Natural killer cell treated with Interleukin-12 subunit alpha and Interleukin-12 subunit beta and Interleukin-15 and Interleukin-18, amount 100 ng/mL, for 72 hours (primary cell): ENCODE results near the gene SNX17. TPM values are rescaled to one million over a fixed set of nuclear protein-coding genes. Genes with fewer than 3 reads are reported as not detected.
"Not testable (repeated sequence)": the region's sequence is repeated elsewhere in the genome, so short reads cannot be mapped to it uniquely, and the experiment has no call there.

ENCODE experiments used
- ATAC-seq, 2 donors: fragments of 150-1000 bp; cut with Tn5 transposase in 1 of 2; sonication (Bioruptor Pico), chemical (Tn5 transposase) in 1 of 2; 2 replicates each; pipeline ENCODE4 v1.10.0; 2021
- DNase-seq: peaks from one replicate; pipeline ENCODE4 v3.0.0; 2022; ENCODE audit warnings: low spot score
- H3K27ac Mint-ChIP-seq, 2 donors: 1 replicate in 1 of 2; 2 replicates in 1 of 2; pipeline ENCODE4 v1.8.0; 2022; ENCODE audit warnings: mixed read lengths in 2 of 2, mild to moderate bottlenecking in 1 of 2, moderate library complexity in 1 of 2
- H3K27me3 Mint-ChIP-seq, 2 donors: 1 replicate in 1 of 2; 2 replicates in 1 of 2; pipeline ENCODE4 v1.8.0; 2022; ENCODE audit warnings: mixed read lengths in 2 of 2
- H3K36me3 Mint-ChIP-seq: one replicate; pipeline ENCODE4 v1.8.0; 2022; ENCODE audit warnings: mixed read lengths
- H3K4me1 Mint-ChIP-seq, 2 donors: 1 replicate in 1 of 2; 2 replicates in 1 of 2; pipeline ENCODE4 v1.8.0; 2022; ENCODE audit warnings: low read depth in 2 of 2, mixed read lengths in 2 of 2, mild to moderate bottlenecking in 1 of 2
- H3K4me3 Mint-ChIP-seq: one replicate; pipeline ENCODE4 v1.8.0; 2022; ENCODE audit warnings: mixed read lengths
- H3K9me3 Mint-ChIP-seq: 2 replicates; pipeline ENCODE4 v1.8.0; 2022; ENCODE audit warnings: mixed read lengths
- total RNA-seq, 2 donors: library from RNA; stranded (reverse); gene quantifications; one replicate each; pipeline ENCODE4 v1.2.3, GENCODE V29; 2022

SNX17 gene
- total RNA-seq = 100 to 1,000 TPM; 100 to 113 TPM

- Mint-ChIP-seq H3K36me3 (peaks cover 20% of the 10 kb centered on the region), H3K27me3 (no peaks in the 10 kb centered on the region), H3K4me1 (peaks cover 32 to 34% of the 10 kb centered on the region in 2 donors), H3K9me3 (no peaks in the 10 kb centered on the region), H3K4me3 (peak within 1 kb of the TSS; percentile 86), H3K27ac (peak within 1 kb of the TSS; percentile 83 to 91)
- DNase-seq (peak; percentile 100), ATAC-seq (peak; percentile 96)
Measured at GRCh38 chr2:27370026-27370815, at the start of gene SNX17, which contains the start of gene EIF2B4. Gene SNX17 (plus strand): TSS chr2:27370616. CDS start chr2:27370744, 128 bp downstream. Gene EIF2B4 (minus strand): TSS chr2:27370338. CDS start chr2:27370314, 24 bp downstream.

DNA sequence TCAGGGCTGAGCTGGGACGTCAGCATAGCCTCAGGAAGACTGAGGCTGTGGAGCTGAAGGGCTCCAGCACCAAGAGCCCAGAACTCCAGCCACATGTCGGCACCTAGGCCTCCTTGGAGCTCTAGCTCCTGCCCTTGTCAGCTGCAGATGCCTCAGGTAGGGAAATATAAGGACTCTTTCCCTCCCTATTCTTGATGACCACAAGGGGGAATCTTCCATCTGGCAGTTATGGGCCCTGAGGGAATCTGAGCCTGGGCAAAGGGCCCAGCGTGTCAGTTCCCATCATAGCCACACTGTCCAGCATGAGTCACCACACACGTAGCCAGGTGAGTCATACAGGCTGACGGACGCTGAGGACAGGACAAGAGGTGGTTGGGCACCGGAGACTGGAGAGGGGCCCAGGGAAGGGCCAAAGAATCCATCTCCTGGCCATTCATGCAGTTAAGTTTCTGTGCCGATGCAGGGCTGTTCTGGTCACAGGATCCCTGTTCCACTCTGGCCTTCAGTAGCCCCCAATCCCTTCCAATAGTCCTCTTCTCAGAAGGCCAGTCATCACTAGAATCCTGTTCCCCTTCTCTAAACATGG is 49.4 kb upstream of the SNX17 start:
- H3K9me3 Mint-ChIP-seq = no peaks in the 10 kb centered on the region
- H3K4me1 Mint-ChIP-seq = peaks cover 18 to 22% of the 10 kb centered on the region in 2 donors
- no peak overlapping the region for H3K27ac Mint-ChIP-seq
- H3K36me3 Mint-ChIP-seq = no peaks in the 10 kb centered on the region
- ATAC-seq (no peak), DNase-seq (no peak)
- H3K27me3 Mint-ChIP-seq = no peaks in the 10 kb centered on the region
- H3K4me3 Mint-ChIP-seq = peak overlapping the region; percentile 98

DNA sequence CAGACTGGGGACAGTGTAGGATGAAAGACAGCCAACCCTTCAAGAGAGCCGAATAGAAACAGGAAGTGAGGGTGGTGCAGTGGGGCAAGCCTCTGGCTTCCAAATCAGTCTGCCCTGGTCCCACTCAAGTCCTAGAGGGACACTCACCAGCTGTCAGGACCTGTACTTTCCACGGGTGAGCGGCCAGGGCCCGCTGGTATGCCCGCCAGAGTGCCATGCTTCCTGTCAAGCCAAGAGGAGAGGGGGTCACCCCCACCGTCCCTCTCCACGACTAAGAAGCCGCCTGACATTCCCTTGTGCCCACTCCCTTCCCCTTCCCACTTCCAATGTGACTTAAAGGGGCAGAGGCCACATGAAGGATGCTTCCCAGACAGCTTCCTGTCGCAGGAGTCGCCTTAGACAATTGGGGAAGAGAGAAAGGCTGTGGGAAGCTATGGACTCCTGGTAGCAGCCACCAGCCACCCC is 48.1 kb upstream of the SNX17 start:
- peak; percentile 26 to 57 for ATAC-seq
- Mint-ChIP-seq H3K4me3 (peak overlapping the region; percentile 98), H3K9me3 (no peaks in the 10 kb centered on the region), H3K4me1 (peaks cover 18 to 22% of the 10 kb centered on the region in 2 donors), H3K27me3 (no peaks in the 10 kb centered on the region), H3K27ac (peak overlapping the region; percentile 91 to 98), H3K36me3 (peaks cover 9% of the 10 kb centered on the region)
- no peak for DNase-seq

- peak; percentile 97 to 98 for ATAC-seq
- Mint-ChIP-seq H3K27ac (peak within 1 kb of the TSS; percentile 91 to 98), H3K27me3 (no peaks in the 10 kb centered on the region), H3K4me1 (peaks cover 18 to 22% of the 10 kb centered on the region in 2 donors), H3K36me3 (peaks cover 9% of the 10 kb centered on the region), H3K9me3 (no peaks in the 10 kb centered on the region), H3K4me3 (peak within 1 kb of the TSS; percentile 98)
- peak; percentile 90 for DNase-seq
Measured at GRCh38 chr2:27322766-27323595, 47.4 kb upstream of the SNX17 start, which contains the start of gene MPV17. Gene MPV17 (minus strand): TSS chr2:27323097. CDS start chr2:27322517, 580 bp downstream.

- peak overlapping the region; percentile 98 for H3K4me3 Mint-ChIP-seq
- no peaks in the 10 kb centered on the region for H3K9me3 Mint-ChIP-seq
- ATAC-seq (no peak), DNase-seq (no peak)
- H3K4me1 Mint-ChIP-seq = peaks cover 18 to 22% of the 10 kb centered on the region in 2 donors
- H3K27ac Mint-ChIP-seq = peak overlapping the region; percentile 91 to 98
- peaks cover 14% of the 10 kb centered on the region for H3K36me3 Mint-ChIP-seq
- no peaks in the 10 kb centered on the region for H3K27me3 Mint-ChIP-seq
Measured at GRCh38 chr2:27323596-27324285, 46.7 kb upstream of the SNX17 start.

DNA sequence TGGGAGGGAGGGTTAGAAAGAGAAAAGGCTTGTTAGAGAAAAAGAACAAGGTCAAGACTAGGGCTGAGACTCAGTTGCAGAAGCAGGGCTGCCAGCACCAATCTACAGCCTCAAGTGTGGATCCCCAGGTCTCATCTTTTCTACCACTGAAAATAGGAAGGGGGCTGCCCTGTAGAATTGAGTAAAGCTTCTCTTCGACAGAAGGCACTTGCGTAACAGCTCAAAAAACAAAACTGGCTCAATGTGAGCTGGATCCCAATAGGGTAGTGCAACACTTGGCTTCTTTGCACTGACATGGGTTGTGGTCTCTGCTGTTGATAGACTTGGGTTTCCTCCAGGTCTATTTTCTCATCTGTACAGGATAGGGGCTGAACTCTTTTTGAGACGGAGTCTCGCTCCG is 45.7 kb upstream of the SNX17 start:
- ATAC-seq = no peak
- Mint-ChIP-seq H3K27me3 (no peaks in the 10 kb centered on the region), H3K4me1 (peaks cover 18 to 22% of the 10 kb centered on the region in 2 donors), H3K27ac (peak overlapping the region; percentile 91 to 98), H3K36me3 (peaks cover 14% of the 10 kb centered on the region), H3K4me3 (peak overlapping the region; percentile 98), H3K9me3 (no peaks in the 10 kb centered on the region)
- DNase-seq = no peak

GRCh38 chr2:27335311-27335710 is 35.1 kb upstream of the SNX17 start:
- ATAC-seq = no peak
- Mint-ChIP-seq H3K27me3 (no peaks in the 10 kb centered on the region), H3K4me1 (no peaks in the 10 kb centered on the region), H3K36me3 (peaks cover 14% of the 10 kb centered on the region), H3K9me3 (no peaks in the 10 kb centered on the region), H3K4me3 (no peak overlapping the region), H3K27ac (no peak overlapping the region)
- no peak for DNase-seq

DNA sequence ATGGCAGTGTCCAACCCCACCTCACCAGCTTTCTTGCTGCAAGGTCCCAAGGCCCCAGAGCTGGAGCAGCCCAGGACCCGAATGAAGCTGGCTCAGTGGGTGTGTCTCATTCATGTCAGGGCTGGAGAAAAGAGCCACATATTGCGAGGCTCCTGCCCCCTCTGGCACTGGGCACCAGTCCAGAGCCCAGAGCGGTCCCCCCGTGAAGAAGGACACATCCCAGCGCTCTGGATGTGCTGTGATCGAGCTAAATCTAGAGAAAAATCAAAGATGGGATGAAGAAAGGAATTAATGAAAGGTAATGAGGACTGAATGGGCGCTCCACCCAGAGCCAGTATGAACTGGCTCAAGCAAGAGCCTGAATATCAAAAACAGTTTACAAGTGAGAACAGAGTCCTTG is 34.2 kb upstream of the SNX17 start:
- no peak overlapping the region for H3K27ac Mint-ChIP-seq
- no peak for DNase-seq
- H3K4me1 Mint-ChIP-seq = no peaks in the 10 kb centered on the region
- no peaks in the 10 kb centered on the region for H3K9me3 Mint-ChIP-seq
- peaks cover 21% of the 10 kb centered on the region for H3K36me3 Mint-ChIP-seq
- H3K4me3 Mint-ChIP-seq = no peak overlapping the region
- no peak for ATAC-seq
- H3K27me3 Mint-ChIP-seq = no peaks in the 10 kb centered on the region

DNA sequence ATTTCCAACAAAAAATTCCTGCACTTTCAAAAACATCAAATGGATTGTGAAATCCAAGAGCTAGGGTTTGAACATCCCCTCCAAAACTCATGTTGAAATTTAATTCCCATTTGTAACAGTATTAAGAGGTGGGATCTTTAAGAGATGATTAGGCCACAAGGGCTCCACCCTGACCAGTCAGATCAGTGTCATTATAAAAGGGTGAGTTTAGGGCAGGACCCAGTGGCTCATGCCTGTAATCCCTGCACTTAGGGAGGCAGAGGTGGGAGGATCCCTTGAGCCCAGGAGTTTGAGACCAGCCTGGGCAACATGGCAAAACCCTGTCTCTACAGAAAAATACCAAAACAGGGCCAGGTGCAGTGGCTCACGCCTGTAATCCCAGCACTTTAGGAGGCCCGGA is 22.8 kb upstream of the SNX17 start:
- Mint-ChIP-seq H3K9me3 (no peaks in the 10 kb centered on the region), H3K27ac (no peak overlapping the region), H3K27me3 (no peaks in the 10 kb centered on the region), H3K36me3 (no peaks in the 10 kb centered on the region), H3K4me3 (no peak overlapping the region), H3K4me1 (peaks cover 17 to 21% of the 10 kb centered on the region in 2 donors)
- ATAC-seq (no peak), DNase-seq (no peak)

DNA sequence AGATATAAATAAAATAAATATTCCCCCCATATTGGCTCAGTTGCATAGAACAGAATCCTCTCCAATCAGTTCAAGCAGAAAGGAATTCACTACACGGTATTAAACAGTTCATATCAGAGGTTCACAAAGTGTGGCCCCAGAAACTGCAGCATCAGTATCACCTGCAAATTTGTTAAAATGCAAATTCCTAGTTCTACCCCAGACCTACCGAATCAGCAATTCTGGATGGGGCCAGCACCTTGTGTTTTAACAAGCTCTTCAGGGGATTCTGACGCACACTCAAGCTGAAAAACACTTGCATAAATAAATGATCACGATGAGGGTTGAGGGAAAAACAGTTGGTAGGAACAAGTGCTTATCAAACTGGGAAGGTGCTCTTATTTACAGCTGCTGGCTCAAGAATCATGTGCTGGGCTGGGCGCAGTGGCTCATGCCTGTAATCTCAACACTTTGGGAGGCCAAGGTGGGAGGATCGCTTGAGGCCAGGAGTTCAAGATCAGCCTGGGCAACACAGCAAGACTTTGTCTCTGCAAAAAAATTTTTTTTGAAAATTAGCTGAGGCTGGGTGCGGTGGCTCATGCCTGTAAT is 20.2 kb upstream of the SNX17 start:
- DNase-seq (no peak), ATAC-seq (no peak)
- peaks cover 23 to 24% of the 10 kb centered on the region in 2 donors for H3K4me1 Mint-ChIP-seq
- no peaks in the 10 kb centered on the region for H3K27me3 Mint-ChIP-seq
- H3K4me3 Mint-ChIP-seq = no peak overlapping the region
- H3K36me3 Mint-ChIP-seq = no peaks in the 10 kb centered on the region
- no peaks in the 10 kb centered on the region for H3K9me3 Mint-ChIP-seq
- no peak overlapping the region for H3K27ac Mint-ChIP-seq

GRCh38 chr2:27351802-27352598 is 18.4 kb upstream of the SNX17 start:
- H3K4me1 Mint-ChIP-seq = peaks cover 25 to 31% of the 10 kb centered on the region in 2 donors
- H3K9me3 Mint-ChIP-seq = no peaks in the 10 kb centered on the region
- no peaks in the 10 kb centered on the region for H3K27me3 Mint-ChIP-seq
- DNase-seq (no peak), ATAC-seq (no peak)
- H3K4me3 Mint-ChIP-seq = no peak overlapping the region
- no peak overlapping the region for H3K27ac Mint-ChIP-seq
- H3K36me3 Mint-ChIP-seq = peaks cover 2% of the 10 kb centered on the region

- not testable (repeated sequence) for H3K27me3 Mint-ChIP-seq, DNase-seq, H3K9me3 Mint-ChIP-seq, H3K27ac Mint-ChIP-seq, H3K36me3 Mint-ChIP-seq, H3K4me3 Mint-ChIP-seq, ATAC-seq
- peaks cover 27 to 40% of the 10 kb centered on the region in 2 donors for H3K4me1 Mint-ChIP-seq
Measured at GRCh38 chr2:27353386-27353761, 17.0 kb upstream of the SNX17 start.
